Skin epidermis (tissue), 12 donors: Measurements from ENCODE around the gene TMCC3.
A peak's percentile ranks its signal among the peaks of the same experiment; 100 is the strongest.

Experiments used
- H3K27ac ChIP-seq, 21 experiments: fragments of 200-600 bp; sonication (generic) in 11 of 21; one replicate each; pipeline ENCODE4 v1.5.0; 2020; ENCODE audit warnings: mild to moderate bottlenecking in 3 of 21, inconsistent platforms in 2 of 21, moderate library complexity in 2 of 21
- H3K4me3 ChIP-seq, 7 experiments: fragments of 200-600 bp; sonication (generic) in 2 of 7; one replicate each; pipeline ENCODE4 v1.5.0; 2020; ENCODE audit warnings: inconsistent platforms in 2 of 7, mild to moderate bottlenecking in 2 of 7, moderate library complexity in 1 of 7

The TMCC3 gene

DNA sequence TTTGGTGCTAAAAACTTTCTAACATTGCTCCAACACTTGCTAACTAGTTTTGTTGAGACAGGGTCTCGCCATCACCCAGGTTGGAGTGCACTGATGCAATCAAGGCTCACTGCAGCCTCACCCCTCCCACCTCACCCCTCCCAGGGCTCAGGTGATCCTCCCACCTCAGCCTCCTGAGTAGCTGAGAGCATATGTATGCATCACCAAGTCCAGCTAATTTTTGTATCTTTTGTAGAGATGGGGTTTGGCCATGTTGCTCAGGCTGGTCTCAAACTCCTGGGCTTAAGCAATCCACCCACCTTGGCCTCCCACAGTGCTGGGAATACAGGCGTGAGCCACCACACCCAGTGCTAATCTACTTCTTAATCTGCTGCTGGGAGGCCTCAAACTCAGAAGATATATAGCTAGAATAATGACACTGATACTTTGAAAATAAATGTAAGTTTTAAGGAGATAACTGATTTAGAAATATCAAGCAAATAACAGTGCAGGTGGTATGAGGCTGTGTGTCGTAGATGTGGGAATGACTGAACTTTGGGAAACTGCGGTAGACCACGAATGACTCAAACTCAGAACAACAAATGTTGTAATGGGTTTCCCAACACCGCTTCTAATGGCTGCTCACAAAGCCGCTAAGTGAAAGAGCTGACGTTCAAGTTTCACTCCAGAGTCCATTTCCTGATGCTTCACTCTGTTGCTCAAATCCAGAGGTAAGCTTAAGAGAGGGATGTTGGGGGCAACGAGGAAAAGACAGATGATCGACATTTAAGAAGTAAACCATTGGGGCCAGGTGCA is 10.0 kb downstream of the TMCC3 start:
- Histone ChIP-seq H3K27ac (peak overlapping the region in 3 of 21 experiments; percentile 20 to 44 (median 43)), H3K4me3 (no peak overlapping the region)

DNA sequence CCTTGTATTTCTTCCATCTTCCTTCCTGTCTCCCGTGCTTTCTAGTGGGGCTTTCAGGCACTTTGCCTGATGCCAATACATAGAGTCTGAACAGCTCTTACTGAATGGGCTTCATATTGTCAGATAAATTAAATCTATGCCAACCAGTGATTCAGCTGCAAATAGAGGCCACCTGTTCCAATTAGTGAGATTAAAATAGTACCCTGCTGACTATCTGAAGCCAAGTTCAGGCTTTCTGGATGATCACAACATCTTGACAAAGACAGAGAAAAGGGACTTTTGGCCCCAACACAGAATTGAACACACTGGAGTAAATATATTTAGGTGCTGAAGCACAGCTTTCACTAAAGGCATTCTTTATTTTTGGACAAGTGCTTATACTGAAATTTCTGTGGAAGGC is 11.8 kb downstream of the TMCC3 start:
- H3K27ac ChIP-seq: no peak overlapping the region
- no peak overlapping the region for H3K4me3 ChIP-seq

DNA sequence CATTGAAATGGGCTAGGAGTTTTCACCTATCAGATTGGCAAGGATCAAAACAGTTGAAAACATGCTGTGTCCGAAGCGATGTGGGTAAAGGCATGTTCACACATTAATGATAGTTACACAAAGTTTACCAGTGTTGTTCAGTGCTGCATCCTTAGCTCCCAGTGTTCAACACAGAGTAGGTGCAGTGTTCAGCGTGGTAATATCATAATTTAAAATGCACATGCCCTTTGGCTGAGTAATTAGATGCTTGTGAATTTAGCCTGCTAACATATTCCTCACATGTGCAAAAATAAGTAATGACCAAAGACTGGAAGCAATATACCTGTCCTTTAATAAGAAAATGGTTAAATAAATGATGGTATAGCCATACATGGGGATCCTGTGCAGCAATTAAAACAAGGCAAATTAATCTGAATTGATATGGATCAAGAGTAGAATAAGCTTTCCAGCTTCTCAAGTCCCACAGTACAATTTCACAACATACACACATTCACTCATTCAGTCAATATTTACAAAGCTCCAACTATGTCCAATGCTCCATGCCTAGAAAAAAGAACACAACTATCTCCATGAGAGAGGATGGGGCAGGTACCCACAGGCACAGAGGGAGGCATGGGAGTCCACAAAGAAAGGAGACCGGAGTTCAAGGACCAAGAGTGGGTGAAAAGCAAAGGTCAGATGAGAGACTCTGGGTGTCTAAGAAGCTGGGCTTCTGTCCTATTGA is 12.8 kb downstream of the TMCC3 start:
- Histone ChIP-seq H3K27ac (no peak overlapping the region), H3K4me3 (no peak overlapping the region)

DNA sequence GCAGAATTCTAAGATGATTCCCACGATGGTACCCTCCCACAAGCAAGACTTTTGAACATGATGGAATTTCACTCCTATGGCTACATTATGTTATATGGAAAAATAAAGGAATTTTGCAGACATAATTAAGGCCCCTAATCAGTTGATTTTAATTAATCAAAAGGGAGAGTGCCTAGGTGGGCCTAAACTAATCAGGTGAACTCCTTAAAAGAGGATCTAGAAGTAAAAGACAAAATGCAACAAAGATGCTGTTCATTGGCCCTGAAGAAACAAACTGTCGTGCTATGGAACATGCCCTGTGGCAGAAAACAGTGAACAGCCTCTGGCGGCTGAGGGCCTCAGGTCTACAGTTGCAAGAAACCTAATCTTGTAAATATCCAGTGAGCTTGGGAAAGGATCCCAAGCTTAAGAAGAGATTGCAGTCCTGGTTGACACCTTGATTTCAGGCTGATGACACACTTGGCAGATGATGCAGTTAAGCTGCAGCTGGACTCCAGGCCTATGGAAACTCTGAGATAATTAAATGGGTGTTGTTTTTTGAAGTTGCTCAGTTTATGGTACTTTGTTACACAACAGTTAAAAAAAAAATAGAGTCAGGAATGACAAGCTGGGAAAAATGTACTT is 13.8 kb downstream of the TMCC3 start:
- H3K27ac ChIP-seq: no peak overlapping the region
- no peak overlapping the region for H3K4me3 ChIP-seq

DNA sequence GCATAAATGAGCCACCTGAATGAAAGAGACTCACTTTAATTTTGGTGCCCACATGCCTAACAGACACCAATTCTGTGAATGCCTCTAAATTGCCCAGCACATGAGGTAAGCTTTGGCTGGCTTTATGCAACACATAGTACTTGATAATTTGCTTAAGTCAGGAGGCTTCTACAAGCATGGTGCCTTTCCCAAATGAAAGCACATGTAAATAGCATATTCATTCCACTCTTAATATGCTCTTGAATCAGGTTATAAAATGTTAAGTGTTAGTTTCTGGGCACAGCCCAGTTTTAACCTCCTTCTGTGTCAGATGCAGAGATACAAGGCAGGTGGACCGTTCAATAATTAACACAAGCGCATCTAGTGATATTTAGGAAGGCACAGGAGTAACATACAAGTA is 15.6 kb downstream of the TMCC3 start:
- no peak overlapping the region for H3K4me3 ChIP-seq
- H3K27ac ChIP-seq: no peak overlapping the region

DNA sequence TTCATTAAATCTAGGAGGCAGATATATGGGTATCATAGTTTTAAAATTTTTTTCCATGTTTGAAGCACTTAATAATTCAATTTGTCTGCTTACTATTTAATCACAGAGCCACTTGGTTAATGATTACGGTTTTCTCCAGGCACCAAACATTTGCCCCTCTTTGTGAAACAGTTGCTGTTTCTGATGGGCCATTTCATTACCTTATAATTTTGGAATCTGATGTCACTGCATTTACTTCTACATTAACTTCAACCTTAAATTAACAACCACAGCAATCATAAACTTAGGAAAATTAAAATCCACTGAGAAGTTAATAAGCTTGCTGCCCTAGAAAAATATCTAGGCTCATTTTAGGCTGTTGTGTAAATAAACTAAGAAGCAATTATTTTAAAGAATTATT is 17.0 kb downstream of the TMCC3 start:
- no peak overlapping the region for H3K4me3 ChIP-seq
- no peak overlapping the region for H3K27ac ChIP-seq

DNA sequence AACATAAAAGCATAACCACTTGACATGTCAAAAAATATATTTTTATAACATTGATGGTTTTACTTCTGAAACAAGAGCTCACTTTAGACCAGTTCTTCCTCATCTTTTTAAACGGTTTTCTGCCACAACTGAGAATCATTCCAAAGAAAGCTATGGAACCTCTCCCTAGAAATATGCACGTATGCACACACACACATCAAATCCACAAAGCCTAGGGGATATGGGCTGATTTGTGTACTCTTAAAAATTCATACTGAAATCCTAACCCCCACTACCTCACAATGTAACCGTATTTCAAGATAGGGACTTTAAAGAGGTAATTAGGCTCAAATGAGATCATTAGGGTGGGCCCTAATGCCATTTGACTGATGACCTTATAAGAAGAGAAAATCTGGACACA is 19.3 kb downstream of the TMCC3 start:
- Histone ChIP-seq H3K27ac (no peak overlapping the region), H3K4me3 (no peak overlapping the region)

DNA sequence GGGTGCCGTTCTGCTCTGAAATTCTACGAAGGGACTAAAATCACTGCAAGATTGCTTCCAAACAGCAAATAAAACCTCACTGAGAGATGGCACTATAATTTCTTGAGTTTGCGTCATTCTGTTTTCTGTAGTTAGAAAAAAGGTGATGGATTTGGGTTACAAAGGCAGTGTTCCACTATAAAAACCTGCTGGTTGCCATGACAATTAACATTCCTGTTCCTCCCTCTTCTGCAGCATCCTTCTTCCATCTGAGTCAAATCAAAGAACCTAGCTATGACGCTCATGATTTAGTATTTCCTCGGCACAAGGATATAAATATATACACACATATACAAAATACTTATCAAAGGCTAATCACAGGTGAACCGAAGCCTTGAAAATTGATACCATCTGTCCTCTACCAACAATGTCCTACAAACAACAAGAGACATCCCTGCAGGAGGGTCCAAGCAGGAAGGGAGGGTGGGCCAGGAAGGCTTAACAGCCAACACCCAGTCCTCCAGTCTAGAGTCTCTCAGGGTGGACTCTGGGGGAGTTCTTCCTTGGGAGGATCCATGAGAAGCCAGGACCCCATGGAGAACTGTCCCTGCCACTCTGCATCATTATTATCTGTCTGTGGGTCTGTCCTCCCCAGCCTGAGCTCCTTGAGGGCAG is 21.4 kb downstream of the TMCC3 start:
- H3K4me3 ChIP-seq: no peak overlapping the region
- H3K27ac ChIP-seq: no peak overlapping the region

DNA sequence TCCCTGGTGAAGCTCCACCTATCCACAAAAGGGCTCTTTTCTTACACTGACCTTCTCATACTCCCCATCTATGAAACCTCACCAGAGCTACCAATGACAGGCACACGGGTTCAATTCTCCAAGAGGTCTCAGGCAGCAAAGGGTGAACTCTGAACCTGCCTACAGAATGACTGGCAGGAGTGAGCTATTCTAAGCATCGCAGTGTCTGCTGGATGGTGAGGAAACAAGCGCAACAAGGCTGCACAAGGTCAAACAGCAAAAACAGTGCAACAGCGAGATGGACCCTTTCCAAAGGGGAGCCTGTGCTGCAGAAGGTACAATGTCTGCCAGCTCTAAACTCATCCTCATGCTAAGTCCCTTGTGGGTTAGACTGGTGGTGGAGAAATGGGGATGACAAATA is 22.0 kb downstream of the TMCC3 start:
- no peak overlapping the region for H3K4me3 ChIP-seq
- H3K27ac ChIP-seq: no peak overlapping the region

DNA sequence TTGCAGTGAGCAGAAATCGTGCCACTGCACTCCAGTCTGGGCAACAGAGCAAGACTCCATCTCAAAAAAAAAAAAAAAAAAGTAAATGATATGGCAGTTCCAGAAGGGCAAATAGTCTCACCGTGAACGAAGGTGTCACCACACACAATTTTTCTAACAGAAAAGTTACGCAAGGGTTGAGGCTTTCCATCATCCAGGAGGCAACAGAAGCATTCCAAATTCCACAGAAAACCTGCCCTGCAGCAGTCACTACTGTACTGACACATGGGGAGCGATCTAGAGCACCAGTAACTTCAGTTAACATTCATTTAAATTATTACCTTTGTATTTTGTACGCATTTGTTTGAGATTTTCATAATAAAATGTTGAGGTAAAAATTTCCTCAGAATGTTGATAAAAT is 24.8 kb downstream of the TMCC3 start:
- Histone ChIP-seq H3K4me3 (no peak overlapping the region), H3K27ac (no peak overlapping the region)

DNA sequence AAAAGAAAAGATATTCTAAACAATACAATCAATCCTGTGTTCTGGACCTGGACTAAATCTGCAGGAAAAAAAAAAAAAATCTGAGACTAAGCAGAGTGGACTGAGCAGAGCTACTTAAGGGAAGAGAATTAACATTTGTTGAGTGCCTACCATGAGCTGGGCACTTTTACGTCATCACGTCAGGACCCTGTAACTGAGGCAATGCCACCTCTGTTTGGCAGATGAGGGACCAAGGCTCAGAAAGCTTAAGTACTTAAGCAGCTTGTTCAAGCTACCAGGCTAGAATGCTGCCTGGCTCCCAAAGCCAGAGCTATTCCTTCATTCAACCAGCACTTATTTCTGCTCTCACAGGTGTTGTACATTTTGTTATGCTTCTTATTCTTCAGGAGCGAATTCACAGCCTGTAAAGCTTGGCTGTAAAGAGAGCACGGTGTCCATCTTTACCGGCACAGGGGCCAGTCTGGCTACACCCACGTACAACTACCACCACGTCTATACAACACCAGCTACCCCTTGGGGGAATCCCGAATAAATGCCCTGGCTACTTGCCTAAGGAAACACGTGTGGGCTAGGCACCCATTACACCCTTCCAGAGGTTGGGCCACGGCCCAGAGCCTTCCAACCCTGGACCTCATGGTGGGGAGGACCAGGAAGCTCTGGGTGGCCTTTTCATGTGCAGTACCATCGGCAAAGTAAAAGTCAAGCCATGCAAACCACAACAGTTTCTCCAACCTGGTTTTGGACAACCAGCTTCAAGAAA is 27.0 kb downstream of the TMCC3 start:
- Histone ChIP-seq H3K27ac (no peak overlapping the region), H3K4me3 (no peak overlapping the region)

DNA sequence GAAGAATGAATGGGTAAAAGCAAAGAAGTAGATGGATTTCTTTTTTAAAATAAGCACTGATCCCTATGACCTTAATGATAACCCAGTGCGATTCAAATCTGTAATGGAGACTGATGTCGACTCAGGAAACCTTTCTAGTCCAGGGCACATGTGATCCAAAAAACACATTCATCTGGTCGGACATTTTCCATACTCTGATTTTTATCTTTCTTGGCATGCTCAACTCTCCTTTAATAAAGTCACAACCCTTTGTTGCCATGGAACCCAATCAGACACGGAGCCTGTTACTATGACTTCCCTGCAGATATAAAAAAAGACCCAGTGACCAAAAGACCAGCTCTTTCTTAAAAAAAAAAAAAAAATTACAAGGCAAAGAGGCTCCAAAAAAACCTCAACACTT is 27.9 kb downstream of the TMCC3 start:
- Histone ChIP-seq H3K27ac (peak overlapping the region in 10 of 21 experiments; percentile 3 to 71 (median 62)), H3K4me3 (no peak overlapping the region)

DNA sequence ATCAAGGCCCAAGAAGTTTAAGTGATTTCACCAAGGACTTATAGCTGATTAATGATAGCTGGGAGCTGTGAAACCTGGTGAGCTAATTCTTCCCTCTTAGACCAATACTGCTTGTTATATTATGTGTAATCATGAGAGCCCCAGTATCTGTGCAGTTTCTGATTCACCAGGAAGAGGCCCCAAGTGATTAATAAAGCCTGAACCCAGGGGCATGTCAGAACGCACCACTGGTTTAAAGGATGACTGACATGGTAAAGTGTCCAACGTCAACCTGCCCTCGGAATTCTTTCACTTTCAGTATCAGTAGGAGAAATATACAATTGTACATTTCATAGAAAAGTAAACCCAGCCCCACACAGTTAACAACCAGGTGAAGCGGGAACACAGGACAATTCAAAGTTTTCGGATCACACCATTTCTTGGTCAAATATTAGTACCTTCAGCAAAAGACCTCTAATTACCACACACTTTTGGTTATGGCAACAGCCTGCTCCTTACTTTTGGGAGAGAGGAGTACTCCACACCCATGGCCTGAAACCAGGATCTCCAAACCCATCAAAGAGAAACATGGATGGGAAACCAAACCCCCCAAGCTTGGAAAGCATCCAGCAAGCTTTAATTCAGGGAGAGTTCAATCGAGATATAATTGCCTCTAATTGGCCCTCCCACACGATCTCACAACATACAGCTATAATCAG is 28.5 kb downstream of the TMCC3 start:
- peak overlapping the region in 15 of 21 experiments; percentile 3 to 73 (median 52) for H3K27ac ChIP-seq

DNA sequence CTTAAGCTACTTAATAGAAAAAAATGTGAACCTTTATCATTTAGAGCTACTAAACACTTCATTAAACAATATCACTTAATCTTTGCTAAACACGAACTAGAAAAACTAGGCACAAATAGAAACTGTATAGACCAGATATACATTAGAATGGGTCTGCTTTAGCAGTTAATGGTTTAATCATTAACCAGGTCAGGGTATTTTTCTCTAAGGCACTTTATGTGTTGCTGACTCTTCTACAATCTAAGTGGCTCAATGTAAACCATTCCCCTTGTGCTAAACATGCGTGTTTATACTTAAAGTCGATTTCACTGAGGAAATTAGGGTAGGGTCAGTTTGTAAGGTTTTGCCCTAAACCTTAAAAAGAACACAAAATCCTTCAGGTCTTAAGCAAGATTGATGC is 29.7 kb downstream of the TMCC3 start:
- peak overlapping the region in 3 of 21 experiments; percentile 14 to 66 (median 47) for H3K27ac ChIP-seq
- no peak overlapping the region for H3K4me3 ChIP-seq

More for the DNA sequence above, 28.5 kb downstream of the TMCC3 start:
- H3K4me3 ChIP-seq: peak overlapping the region in 1 of 7 experiments; percentile 26

DNA sequence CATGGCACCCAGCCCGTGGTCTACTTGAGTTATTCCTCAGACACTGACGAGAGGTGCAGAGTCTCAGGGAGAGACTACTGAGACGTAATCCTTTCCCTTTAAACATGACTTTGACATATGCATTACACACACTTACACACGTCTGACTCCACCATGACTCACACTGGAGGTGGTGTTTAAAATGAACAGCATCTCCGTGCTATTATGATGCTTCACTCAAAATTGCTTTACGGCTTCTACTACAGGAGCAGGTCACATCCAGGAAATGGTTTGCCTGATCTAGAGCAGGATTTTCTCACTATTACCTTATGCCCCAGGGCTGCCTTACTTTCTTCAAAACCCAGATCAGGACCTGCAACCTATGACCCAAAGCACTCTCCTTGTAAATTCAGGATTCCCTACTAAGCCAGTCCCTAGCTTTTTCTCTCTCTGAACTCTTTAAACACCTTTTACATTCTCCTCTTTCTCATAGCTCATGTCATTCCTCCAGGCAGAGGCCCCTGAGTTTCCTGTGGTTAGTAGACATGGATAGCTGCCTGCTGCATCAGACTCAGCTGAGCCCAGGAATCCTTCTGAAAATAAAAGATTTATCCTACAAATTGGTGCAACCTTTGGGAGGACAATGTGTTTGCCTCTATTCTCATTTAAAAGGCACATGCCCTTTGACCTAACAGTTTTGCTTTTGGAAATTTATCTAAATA is 31.2 kb downstream of the TMCC3 start:
- Histone ChIP-seq H3K27ac (no peak overlapping the region), H3K4me3 (no peak overlapping the region)

DNA sequence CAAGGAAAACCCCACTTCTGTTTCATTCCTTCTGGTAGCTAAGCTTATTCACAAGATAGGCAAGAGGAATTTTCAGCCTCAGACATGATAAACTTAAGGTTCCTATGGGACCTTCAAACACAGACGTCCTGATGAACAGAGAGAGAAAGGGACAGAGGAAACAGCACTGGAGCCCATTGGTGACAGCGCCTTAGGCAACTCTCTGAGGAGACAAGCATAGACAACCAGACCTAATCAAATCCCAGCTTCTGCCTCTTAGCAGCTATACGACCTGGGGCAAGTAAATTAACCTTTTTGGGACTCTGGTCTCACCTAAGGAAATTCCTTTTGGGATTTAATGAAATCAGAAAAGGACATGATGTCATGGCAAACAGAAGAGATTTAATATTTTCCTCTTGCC is 33.3 kb downstream of the TMCC3 start:
- H3K27ac ChIP-seq: no peak overlapping the region
- H3K4me3 ChIP-seq: no peak overlapping the region

DNA sequence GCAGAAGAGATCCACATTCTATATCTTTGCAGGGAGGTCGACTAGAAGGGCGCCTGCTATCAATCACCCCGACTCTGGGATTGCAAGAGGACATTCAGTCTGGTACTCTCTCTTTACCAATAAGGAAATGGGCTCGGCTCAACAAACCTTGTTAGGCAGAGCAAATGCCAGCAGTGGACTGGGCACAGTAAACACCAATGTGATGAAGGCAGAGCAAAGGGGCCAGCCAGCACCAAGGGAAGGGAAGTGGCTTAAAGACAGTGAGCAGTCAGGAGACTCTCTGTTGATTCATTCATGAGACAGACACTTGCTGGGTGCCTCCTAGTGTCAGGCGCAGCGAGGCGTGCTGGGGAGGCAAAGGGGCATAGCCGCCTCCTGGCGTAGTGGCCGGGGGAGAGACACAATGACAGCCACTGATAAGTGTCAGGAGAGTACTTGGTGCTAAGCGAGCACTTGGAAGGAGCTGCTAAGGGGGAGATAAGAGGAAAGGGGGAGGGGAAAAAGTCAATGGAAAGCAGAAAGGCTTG is 34.1 kb downstream of the TMCC3 start:
- Histone ChIP-seq H3K4me3 (no peak overlapping the region), H3K27ac (peak overlapping the region in 9 of 21 experiments; percentile 20 to 65 (median 48))
